ENCODE results near the gene STX1B.

STX1B gene

DNA sequence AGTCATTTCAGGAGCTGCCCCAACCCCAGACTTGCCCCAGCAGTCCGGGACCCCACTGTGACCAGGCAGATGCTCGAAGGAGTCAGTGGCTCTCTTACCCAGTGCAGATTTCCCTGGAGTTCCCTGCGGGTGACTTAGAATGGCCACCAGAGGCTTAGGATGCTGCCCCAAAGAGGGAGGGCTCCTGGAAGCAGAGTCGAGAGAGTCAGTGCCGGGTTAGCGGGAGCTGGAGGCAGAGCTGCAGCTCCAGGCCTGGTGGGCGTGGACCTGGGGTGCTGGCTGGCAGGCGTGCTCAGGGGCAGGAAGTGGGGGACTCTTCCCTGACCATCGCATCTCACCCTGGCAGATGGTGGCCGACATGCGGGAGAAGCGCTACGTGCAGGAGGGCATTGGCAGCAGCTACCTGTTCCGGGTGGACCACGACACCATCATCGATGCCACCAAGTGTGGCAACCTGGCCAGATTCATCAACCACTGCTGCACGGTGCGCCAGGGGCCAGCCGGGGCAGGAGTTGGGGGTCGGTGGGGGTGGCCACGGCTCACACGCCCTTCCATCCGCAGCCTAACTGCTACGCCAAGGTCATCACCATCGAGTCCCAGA lies 27.0 kb downstream of the STX1B start:
- no CpG with 5 or more reads among the region's 25 CpGs for WGBS (ENCODE audit: extremely low coverage, insufficient coverage, insufficient read length)

DNA sequence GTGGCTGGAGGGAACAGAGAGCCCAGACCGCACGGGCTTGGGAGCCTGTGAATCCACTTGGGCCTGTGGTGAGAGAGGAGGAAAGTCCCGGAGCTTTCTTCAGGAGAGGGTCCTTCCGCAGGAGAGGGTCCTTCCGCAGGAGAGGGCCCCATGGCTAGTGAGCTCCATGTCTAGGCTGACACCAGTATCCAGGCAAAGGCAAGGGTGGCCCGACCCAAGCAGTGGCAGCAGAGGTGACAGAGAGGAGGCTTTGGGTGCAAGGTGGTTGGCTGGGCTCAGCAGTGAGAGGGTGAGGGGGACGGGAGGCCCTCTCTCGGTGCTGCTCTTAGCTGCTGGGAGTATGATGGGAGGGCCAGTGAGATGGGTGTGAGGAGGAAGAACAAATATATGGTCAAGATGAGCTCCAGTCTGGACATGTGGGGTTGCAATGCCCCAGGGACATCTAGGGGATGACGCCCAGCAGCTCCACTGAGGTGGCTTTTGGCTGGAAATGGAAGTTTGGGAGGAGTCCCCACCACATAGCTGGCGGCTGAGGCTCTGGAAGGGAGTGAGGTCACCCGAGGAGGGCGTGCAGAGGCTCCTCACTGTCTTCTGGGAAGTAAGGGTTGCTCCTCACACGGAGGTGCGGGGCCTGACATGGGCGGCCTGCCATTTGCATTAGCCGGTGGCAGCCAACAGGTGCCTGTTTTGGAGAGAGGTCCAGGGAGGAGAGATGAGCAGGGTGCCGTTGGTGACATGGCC lies 27.7 kb downstream of the STX1B start:
- Histone ChIP-seq H3K23ac (ENCODE audit: low read length) (no peak overlapping the region), H3K4me2 (ENCODE audit: low read length) (no peak overlapping the region), H3K4me3 (ENCODE audit: low read depth, low read length) (no peak overlapping the region), H3K4me1 (ENCODE audit: control insufficient read depth in 1 of 2, insufficient read depth in 2 of 2, low read length in 2 of 2) (no peaks in the 10 kb centered on the region), H4K12ac (ENCODE audit: low read depth, low read length) (no peak overlapping the region), H3K9ac (ENCODE audit: low read length) (no peak overlapping the region), H4K8ac (ENCODE audit: low read depth, low read length) (no peak overlapping the region), H2AK5ac (ENCODE audit: low read length) (no peak overlapping the region), H3K36me3 (ENCODE audit: control insufficient read depth in 1 of 2, insufficient read depth in 2 of 2, low read length in 2 of 2) (peaks cover 60 to 65% of the 10 kb centered on the region in 2 experiments), H3K79me1 (ENCODE audit: low read length) (no peaks in the 10 kb centered on the region), H3K27me3 (ENCODE audit: insufficient read depth, low read length) (no peaks in the 10 kb centered on the region), H3K18ac (ENCODE audit: low read length) (no peak overlapping the region), H2BK5ac (ENCODE audit: low read depth, low read length, poor library complexity) (no peak overlapping the region), H3K14ac (ENCODE audit: low read length) (no peak overlapping the region), H3K4ac (ENCODE audit: low read depth, low read length) (no peak overlapping the region), H3K79me2 (ENCODE audit: control insufficient read depth, insufficient read depth, low read length, poor library complexity) (no peaks in the 10 kb centered on the region), H2BK12ac (ENCODE audit: low read length) (no peak overlapping the region), H4K91ac (ENCODE audit: low read depth, low read length) (no peak overlapping the region), H3K27ac (ENCODE audit: low read depth, low read length) (no peak overlapping the region), H3K9me3 (ENCODE audit: insufficient read depth, low read depth, low read length) (peaks cover 2% of the 10 kb centered on the region), H2BK120ac (ENCODE audit: insufficient read depth, low read length, poor library complexity) (no peak overlapping the region), H2AFZ (ENCODE audit: insufficient read depth, low read length, poor library complexity) (no peak overlapping the region)
- DNase-seq: no peak
- WGBS (ENCODE audit: extremely low coverage, insufficient coverage, insufficient read length): no CpG with 5 or more reads among the region's 17 CpGs

More for the DNA sequence above, 27.0 kb downstream of the STX1B start:
- no peaks in the 10 kb centered on the region for H3K27me3 ChIP-seq (ENCODE audit: insufficient read depth, low read length)
- H3K18ac ChIP-seq (ENCODE audit: low read length): no peak overlapping the region
- H3K79me2 ChIP-seq (ENCODE audit: control insufficient read depth, insufficient read depth, low read length, poor library complexity): no peaks in the 10 kb centered on the region
- H3K23ac ChIP-seq (ENCODE audit: low read length): no peak overlapping the region
- no peak overlapping the region for H3K9ac ChIP-seq (ENCODE audit: low read length)
- H4K12ac ChIP-seq (ENCODE audit: low read depth, low read length): no peak overlapping the region
- no peak overlapping the region for H3K4ac ChIP-seq (ENCODE audit: low read depth, low read length)
- H4K8ac ChIP-seq (ENCODE audit: low read depth, low read length): no peak overlapping the region
- peaks cover 56 to 61% of the 10 kb centered on the region in 2 experiments for H3K36me3 ChIP-seq (ENCODE audit: control insufficient read depth in 1 of 2, insufficient read depth in 2 of 2, low read length in 2 of 2)
- no peak overlapping the region for H2BK5ac ChIP-seq (ENCODE audit: low read depth, low read length, poor library complexity)
- H2BK120ac ChIP-seq (ENCODE audit: insufficient read depth, low read length, poor library complexity): no peak overlapping the region
- H3K4me1 ChIP-seq (ENCODE audit: control insufficient read depth in 1 of 2, insufficient read depth in 2 of 2, low read length in 2 of 2): no peaks in the 10 kb centered on the region
- H2BK12ac ChIP-seq (ENCODE audit: low read length): no peak overlapping the region
- H3K79me1 ChIP-seq (ENCODE audit: low read length): no peaks in the 10 kb centered on the region
- H3K27ac ChIP-seq (ENCODE audit: low read depth, low read length): no peak overlapping the region
- no peak overlapping the region for H2AK5ac ChIP-seq (ENCODE audit: low read length)
- DNase-seq: no peak
- H3K9me3 ChIP-seq (ENCODE audit: insufficient read depth, low read depth, low read length): peaks cover 2% of the 10 kb centered on the region
- no peak overlapping the region for H3K4me3 ChIP-seq (ENCODE audit: low read depth, low read length)
- H3K14ac ChIP-seq (ENCODE audit: low read length): no peak overlapping the region
- no peak overlapping the region for H3K4me2 ChIP-seq (ENCODE audit: low read length)
- H2AFZ ChIP-seq (ENCODE audit: insufficient read depth, low read length, poor library complexity): no peak overlapping the region
- H4K91ac ChIP-seq (ENCODE audit: low read depth, low read length): no peak overlapping the region

DNA sequence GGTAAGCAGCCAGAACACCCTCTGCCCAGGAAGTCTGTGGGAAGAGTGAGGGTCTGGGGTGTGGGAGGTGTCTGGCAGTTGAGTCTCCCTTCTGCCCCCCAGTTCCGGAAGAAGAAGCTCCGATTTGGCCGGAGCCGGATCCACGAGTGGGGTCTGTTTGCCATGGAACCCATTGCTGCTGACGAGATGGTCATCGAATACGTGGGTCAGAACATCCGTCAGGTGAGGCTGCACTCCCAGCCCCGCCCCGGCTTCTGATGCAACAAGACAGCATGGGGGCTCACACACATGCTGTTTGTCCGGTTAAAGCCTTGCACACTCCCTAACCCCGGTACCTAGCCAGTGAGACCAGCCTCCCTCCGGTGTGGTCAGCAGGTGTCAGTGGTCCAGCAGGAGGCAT lies 29.5 kb downstream of the STX1B start:
- Histone ChIP-seq H4K91ac (ENCODE audit: low read depth, low read length) (no peak overlapping the region), H2AFZ (ENCODE audit: insufficient read depth, low read length, poor library complexity) (no peak overlapping the region), H2BK120ac (ENCODE audit: insufficient read depth, low read length, poor library complexity) (no peak overlapping the region), H3K9ac (ENCODE audit: low read length) (no peak overlapping the region), H3K79me2 (ENCODE audit: control insufficient read depth, insufficient read depth, low read length, poor library complexity) (no peaks in the 10 kb centered on the region), H2BK12ac (ENCODE audit: low read length) (no peak overlapping the region), H3K27ac (ENCODE audit: low read depth, low read length) (no peak overlapping the region), H3K36me3 (ENCODE audit: control insufficient read depth in 1 of 2, insufficient read depth in 2 of 2, low read length in 2 of 2) (peaks cover 76 to 78% of the 10 kb centered on the region in 2 experiments), H3K9me3 (ENCODE audit: insufficient read depth, low read depth, low read length) (peaks cover 3% of the 10 kb centered on the region), H3K18ac (ENCODE audit: low read length) (no peak overlapping the region), H3K4me2 (ENCODE audit: low read length) (no peak overlapping the region), H4K8ac (ENCODE audit: low read depth, low read length) (no peak overlapping the region), H3K27me3 (ENCODE audit: insufficient read depth, low read length) (no peaks in the 10 kb centered on the region), H2AK5ac (ENCODE audit: low read length) (no peak overlapping the region), H3K23ac (ENCODE audit: low read length) (no peak overlapping the region), H4K12ac (ENCODE audit: low read depth, low read length) (no peak overlapping the region), H3K4me3 (ENCODE audit: low read depth, low read length) (no peak overlapping the region), H3K79me1 (ENCODE audit: low read length) (no peaks in the 10 kb centered on the region), H3K14ac (ENCODE audit: low read length) (no peak overlapping the region), H3K4ac (ENCODE audit: low read depth, low read length) (no peak overlapping the region), H2BK5ac (ENCODE audit: low read depth, low read length, poor library complexity) (no peak overlapping the region), H3K4me1 (ENCODE audit: control insufficient read depth in 1 of 2, insufficient read depth in 2 of 2, low read length in 2 of 2) (no peaks in the 10 kb centered on the region)
- no CpG with 5 or more reads among the region's 14 CpGs for WGBS (ENCODE audit: extremely low coverage, insufficient coverage, insufficient read length)
- no peak for DNase-seq

DNA sequence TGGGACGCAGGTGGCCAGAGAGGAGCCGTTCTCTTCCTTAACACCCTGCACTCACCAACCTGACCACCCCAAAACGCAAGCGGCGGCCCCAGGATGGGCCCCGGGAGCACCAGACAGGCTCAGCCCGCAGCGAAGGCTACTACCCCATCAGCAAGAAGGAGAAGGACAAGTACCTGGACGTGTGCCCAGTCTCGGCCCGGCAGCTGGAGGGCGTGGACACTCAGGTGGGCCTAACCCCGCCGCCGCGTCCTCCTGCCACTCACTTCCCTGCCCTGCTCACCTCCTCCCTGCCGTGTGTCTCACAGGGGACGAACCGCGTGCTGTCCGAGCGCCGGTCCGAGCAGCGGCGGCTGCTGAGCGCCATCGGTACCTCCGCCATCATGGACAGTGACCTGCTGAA lies 30.0 kb downstream of the STX1B start:
- Histone ChIP-seq H3K4me2 (ENCODE audit: low read length) (no peak overlapping the region), H3K27ac (ENCODE audit: low read depth, low read length) (no peak overlapping the region), H2AK5ac (ENCODE audit: low read length) (no peak overlapping the region), H3K4me3 (ENCODE audit: low read depth, low read length) (no peak overlapping the region), H3K23ac (ENCODE audit: low read length) (no peak overlapping the region), H3K27me3 (ENCODE audit: insufficient read depth, low read length) (no peaks in the 10 kb centered on the region), H3K79me2 (ENCODE audit: control insufficient read depth, insufficient read depth, low read length, poor library complexity) (no peaks in the 10 kb centered on the region), H4K91ac (ENCODE audit: low read depth, low read length) (no peak overlapping the region), H2BK5ac (ENCODE audit: low read depth, low read length, poor library complexity) (no peak overlapping the region), H3K4ac (ENCODE audit: low read depth, low read length) (no peak overlapping the region), H3K4me1 (ENCODE audit: control insufficient read depth in 1 of 2, insufficient read depth in 2 of 2, low read length in 2 of 2) (no peaks in the 10 kb centered on the region), H3K18ac (ENCODE audit: low read length) (no peak overlapping the region), H3K9ac (ENCODE audit: low read length) (no peak overlapping the region), H3K9me3 (ENCODE audit: insufficient read depth, low read depth, low read length) (peaks cover 3% of the 10 kb centered on the region), H4K8ac (ENCODE audit: low read depth, low read length) (no peak overlapping the region), H3K36me3 (ENCODE audit: control insufficient read depth in 1 of 2, insufficient read depth in 2 of 2, low read length in 2 of 2) (peaks cover 80 to 82% of the 10 kb centered on the region in 2 experiments), H4K12ac (ENCODE audit: low read depth, low read length) (no peak overlapping the region), H2BK120ac (ENCODE audit: insufficient read depth, low read length, poor library complexity) (no peak overlapping the region), H3K79me1 (ENCODE audit: low read length) (no peaks in the 10 kb centered on the region), H2BK12ac (ENCODE audit: low read length) (no peak overlapping the region), H3K14ac (ENCODE audit: low read length) (no peak overlapping the region), H2AFZ (ENCODE audit: insufficient read depth, low read length, poor library complexity) (no peak overlapping the region)
- no CpG with 5 or more reads among the region's 29 CpGs for WGBS (ENCODE audit: extremely low coverage, insufficient coverage, insufficient read length)
- no peak for DNase-seq
